GM18858 (cell line): ENCODE data around the gene STAC3.
"Not testable (repeated sequence)": the region's sequence is repeated elsewhere in the genome, so short reads cannot be mapped to it uniquely, and the experiment has no call there.

Source experiments
- ATAC-seq: cut with Tn5 transposase; IDR thresholded peaks from one replicate; pipeline ENCODE4 v1.9.1; 2021; ENCODE audit not compliant: unreplicated experiment

STAC3 gene

DNA sequence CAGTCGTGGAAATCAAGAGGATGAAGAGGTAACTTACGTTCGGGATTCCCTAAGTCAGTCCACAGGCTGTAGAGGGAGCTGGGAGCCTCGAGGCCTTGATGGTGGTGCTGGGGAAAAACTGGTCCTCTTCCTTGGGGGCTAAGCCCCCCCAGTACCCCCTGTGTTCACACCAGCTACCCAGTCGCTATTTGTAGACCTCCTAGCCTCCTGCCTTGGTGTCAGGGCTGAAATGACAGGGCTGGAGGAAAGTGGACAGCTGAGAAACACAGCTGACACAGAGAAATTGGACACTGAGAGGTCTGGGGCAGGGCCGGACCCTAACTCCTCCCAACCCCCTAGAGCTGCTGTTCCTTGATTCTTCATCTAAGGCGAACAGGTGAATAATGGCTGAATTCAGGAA is at the start of gene STAC3:
STAC3 (minus strand) TSS at position 232 of the 400 bp plus-strand sequence. CDS start 1,551 bp downstream, outside the sequence.
- no peak for ATAC-seq

GRCh38 chr12:57299514-57300016 is 48.6 kb upstream of the STAC3 start:
- ATAC-seq: no peak

- ATAC-seq: no peak
These were observed 45.3 kb upstream of the STAC3 start for GRCh38 chr12:57296291-57296690.

DNA sequence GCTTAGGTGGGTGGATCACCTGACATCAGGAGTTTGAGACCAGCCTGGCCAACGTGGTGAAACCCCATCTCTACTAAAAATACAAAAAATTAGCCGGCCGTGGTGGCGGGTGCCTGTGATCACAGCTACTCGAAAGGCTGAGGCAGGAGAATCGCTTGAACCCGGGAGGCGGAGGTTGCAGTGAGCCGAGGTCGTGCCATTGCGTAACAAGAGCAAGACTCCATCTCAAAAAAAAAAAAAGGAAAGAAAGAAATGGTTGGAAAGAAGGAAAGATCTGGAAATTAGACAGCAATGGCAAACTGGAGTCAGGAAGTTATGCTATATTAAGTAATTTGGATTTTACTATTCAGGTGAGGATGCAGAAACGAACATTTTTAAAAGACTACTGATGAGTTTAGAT is 31.1 kb upstream of the STAC3 start:
- not testable (repeated sequence) for ATAC-seq

DNA sequence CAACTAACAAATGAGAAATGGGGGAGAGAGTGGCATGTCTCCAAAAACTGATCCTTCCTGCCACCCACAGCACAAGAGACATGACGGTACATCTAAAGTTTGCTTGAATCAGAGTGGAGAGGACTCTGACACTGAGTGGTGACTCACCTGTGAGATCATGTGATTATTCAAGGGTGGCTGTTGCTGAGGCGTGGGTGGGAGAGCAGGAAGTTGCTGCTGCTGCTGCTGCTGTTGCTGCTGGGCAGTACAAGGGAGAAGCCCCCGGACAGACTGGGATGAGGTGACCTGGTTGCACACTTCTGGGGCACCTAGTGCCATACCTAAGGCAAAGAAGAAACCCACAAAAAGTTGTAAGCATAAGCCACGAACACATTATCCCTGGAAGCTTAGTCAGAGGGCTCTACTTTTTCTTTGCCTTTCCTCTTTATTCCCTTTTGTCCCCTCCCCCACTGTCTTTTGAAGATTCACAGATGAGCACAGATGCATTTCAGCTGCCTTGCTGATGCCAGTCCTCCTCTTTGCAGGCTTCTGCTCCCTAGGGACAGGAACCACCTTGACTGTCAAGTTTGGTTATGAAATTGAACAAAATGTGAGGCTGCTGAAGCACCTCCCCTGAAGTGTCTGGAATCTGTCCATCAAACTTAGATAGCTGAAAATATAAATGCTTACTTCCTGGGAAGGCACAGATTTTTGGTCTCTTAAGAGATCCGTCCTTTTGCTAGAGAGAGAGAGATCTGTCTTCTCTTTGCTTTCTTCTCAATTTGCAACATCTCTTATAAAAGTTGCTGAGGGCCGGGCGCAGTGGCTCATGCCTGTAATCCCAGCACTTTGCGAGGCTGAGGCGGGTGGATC is 29.4 kb upstream of the STAC3 start:
- peak; percentile 91 for ATAC-seq

GRCh38 chr12:57278465-57279381 is 27.7 kb upstream of the STAC3 start:
- no peak for ATAC-seq

- ATAC-seq: no peak
These were observed 26.1 kb upstream of the STAC3 start for GRCh38 chr12:57276935-57277563.

DNA sequence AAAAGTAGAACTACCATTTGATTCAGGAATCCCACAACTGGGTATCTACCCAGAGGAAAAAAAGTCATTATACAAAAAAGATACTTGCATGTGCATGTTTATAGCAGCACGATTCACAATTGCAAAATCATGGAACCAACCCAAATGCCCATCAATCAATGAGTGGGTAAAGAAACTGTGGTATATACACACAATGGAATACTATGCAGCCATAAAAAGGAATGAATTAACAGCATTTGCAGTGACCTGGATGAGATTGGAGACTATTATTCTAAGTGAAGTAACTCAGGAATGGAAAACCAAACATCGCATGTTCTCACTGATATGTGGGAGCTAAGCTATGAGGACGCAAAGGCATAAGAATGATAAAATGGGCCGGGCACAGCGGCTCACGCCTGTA is 25.2 kb upstream of the STAC3 start:
- not testable (repeated sequence) for ATAC-seq

- ATAC-seq: no peak
These were observed 22.5 kb upstream of the STAC3 start for GRCh38 chr12:57273516-57273915.

GRCh38 chr12:57272337-57273151 is 21.6 kb upstream of the STAC3 start:
- no peak for ATAC-seq

GRCh38 chr12:57270966-57271470 is 20.0 kb upstream of the STAC3 start:
- no peak for ATAC-seq

DNA sequence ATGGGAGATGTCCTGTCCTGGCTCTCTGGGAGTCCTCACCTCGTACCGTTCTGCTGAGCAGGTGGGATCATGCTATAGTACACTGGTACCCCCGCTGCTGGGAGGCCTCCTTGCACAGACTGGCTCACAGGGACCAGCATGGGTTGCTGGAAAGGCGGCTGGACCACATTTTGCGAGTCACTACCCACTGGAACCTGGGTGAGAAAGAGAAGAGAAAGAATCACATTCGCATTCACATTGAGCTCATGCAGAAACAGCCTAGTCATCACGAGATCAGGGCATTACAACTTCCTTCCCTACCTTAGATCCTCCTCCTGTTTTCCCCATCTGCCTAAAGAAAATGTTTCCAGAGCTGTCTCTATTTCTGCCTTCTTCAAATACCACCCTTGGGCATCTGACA is 17.3 kb upstream of the STAC3 start:
- ATAC-seq: no peak

- ATAC-seq: no peak
These were observed 15.7 kb upstream of the STAC3 start for GRCh38 chr12:57266681-57267080.

DNA sequence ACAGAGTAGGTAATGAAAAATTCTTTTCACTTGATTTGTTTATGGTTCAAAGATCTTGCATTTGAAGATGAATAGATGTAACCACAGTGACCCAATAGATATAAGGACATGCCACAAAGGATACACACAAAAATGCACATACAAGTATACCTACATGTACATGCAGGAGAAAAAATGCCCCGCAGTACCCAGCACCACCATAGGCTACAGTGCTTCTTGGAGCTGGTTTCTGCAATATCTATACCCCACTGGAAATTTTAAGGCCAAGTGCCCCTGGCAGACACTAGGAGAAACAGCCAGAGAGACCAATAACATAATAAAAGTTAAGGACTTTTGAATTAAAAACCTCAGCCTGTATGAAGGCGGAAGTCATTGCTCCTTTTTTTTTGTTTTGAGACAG is 12.1 kb upstream of the STAC3 start:
- no peak for ATAC-seq

DNA sequence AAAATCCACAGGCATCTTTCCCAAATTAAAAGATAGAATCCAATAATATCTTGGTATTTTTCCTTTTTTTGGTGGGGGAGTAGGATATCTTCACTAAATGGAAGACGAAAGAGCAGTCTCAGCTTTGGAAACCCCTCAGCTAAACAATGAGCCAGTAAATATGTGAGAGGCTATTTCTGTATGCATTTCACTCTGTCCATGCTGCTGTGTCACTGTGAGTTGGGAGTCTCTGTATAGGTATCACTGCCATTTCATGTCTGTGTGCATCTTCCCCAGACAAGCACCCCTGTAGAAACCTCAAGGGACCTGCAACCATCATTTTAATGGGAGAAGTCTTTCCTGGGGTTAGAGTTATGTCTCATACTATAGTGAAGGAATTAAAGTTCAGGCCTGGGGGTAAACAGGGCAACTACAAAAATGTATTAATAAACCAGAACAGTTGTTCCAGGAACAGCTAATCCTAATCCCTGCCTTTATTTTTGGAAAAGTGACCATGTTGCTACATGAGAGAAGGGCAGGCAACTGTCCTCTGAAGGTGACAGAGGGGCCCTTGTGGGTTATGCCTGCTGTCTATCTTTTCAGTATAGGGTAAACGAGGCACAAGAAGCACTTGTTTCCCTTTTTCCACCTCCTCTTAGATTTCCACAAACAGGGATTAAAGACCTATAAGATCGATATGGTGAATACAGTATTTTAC is 11.3 kb upstream of the STAC3 start:
- no peak for ATAC-seq

- no peak for ATAC-seq
These were observed 10.5 kb upstream of the STAC3 start for GRCh38 chr12:57261428-57261865.

GRCh38 chr12:57260366-57260765 is 9.4 kb upstream of the STAC3 start:
- no peak for ATAC-seq

GRCh38 chr12:57258977-57259970 is 8.3 kb upstream of the STAC3 start:
- no peak for ATAC-seq
